ENCODE results near the gene SERINC5.

- TF ChIP-seq CTCF (IDR thresholded peaks at IDR 0.05), result no peak
- TF ChIP-seq POLR2A (IDR thresholded peaks at IDR 0.05), result no peak
These were observed 47.5 kb downstream of the SERINC5 start for GRCh38 chr5:80208381-80208780.

Measured in testis (tissue), 2 donors.